ENCODE data around the gene ZBTB16.

- TF ChIP-seq EZH2 (optimal IDR thresholded peaks at IDR 0.05; ENCODE audit: low read depth, low read length) (no peak), EZH2phosphoT487 (IDR thresholded peaks at IDR 0.05; ENCODE audit: low read length) (no peak)
- TF ChIP-seq, protein P1, sequence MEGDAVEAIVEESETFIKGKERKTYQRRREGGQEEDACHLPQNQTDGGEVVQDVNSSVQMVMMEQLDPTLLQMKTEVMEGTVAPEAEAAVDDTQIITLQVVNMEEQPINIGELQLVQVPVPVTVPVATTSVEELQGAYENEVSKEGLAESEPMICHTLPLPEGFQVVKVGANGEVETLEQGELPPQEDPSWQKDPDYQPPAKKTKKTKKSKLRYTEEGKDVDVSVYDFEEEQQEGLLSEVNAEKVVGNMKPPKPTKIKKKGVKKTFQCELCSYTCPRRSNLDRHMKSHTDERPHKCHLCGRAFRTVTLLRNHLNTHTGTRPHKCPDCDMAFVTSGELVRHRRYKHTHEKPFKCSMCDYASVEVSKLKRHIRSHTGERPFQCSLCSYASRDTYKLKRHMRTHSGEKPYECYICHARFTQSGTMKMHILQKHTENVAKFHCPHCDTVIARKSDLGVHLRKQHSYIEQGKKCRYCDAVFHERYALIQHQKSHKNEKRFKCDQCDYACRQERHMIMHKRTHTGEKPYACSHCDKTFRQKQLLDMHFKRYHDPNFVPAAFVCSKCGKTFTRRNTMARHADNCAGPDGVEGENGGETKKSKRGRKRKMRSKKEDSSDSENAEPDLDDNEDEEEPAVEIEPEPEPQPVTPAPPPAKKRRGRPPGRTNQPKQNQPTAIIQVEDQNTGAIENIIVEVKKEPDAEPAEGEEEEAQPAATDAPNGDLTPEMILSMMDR (IDR thresholded peaks at IDR 0.05; ENCODE audit: low read length): no peak
These were observed 170.7 kb downstream of the ZBTB16 start for GRCh38 chr11:114230031-114230704.

Data from MM.1S (cell line).